Central memory CD8-positive, alpha-beta T cell (primary cell): Measurements from ENCODE around the gene CD247.
A peak's percentile ranks its signal among the peaks of the same experiment; 100 is the strongest.

ENCODE experiments used
- ATAC-seq: fragments of 150-1000 bp; cut with Tn5 transposase; replicated peaks from 2 replicates; pipeline ENCODE4 v1.10.0; 2022; ENCODE audit warnings: mild to moderate bottlenecking, moderate FRiP score, moderate number of reproducible peaks; ENCODE audit not compliant: poor library complexity, severe bottlenecking; ENCODE audit errors: extremely low read depth
- DNase-seq, 2 donors: peaks; one replicate each; pipeline ENCODE4 v3.0.0; 2021; ENCODE audit warnings: low spot score in 2 of 2
- H3K27ac Mint-ChIP-seq: one replicate; pipeline ENCODE4 v1.8.0; 2022; ENCODE audit warnings: low read depth, mild to moderate bottlenecking, moderate library complexity, mixed read lengths
- H3K27me3 Mint-ChIP-seq: one replicate; pipeline ENCODE4 v1.8.0; 2022; ENCODE audit warnings: mixed read lengths
- H3K36me3 Mint-ChIP-seq: one replicate; pipeline ENCODE4 v1.8.0; 2022; ENCODE audit warnings: mild to moderate bottlenecking, moderate library complexity, mixed read lengths; ENCODE audit not compliant: insufficient read depth
- H3K4me1 Mint-ChIP-seq: one replicate; pipeline ENCODE4 v1.8.0; 2022; ENCODE audit warnings: mixed read lengths
- H3K4me3 Mint-ChIP-seq: one replicate; pipeline ENCODE4 v1.8.0; 2022; ENCODE audit warnings: mild to moderate bottlenecking, moderate library complexity, mixed read lengths
- H3K9me3 Mint-ChIP-seq: one replicate; pipeline ENCODE4 v1.8.0; 2022; ENCODE audit warnings: mixed read lengths

CD247 gene

GRCh38 chr1:167515461-167515860 is 2.9 kb downstream of the CD247 start:
- DNase-seq: no peak
- peaks cover 52% of the 10 kb centered on the region for H3K36me3 Mint-ChIP-seq
- ATAC-seq: no peak
- H3K4me3 Mint-ChIP-seq: peak overlapping the region; percentile 99
- H3K27ac Mint-ChIP-seq: peak overlapping the region; percentile 98
- no peaks in the 10 kb centered on the region for H3K27me3 Mint-ChIP-seq
- peaks cover 62% of the 10 kb centered on the region for H3K4me1 Mint-ChIP-seq
- no peaks in the 10 kb centered on the region for H3K9me3 Mint-ChIP-seq

- H3K36me3 Mint-ChIP-seq: peaks cover 62% of the 10 kb centered on the region
- no peaks in the 10 kb centered on the region for H3K27me3 Mint-ChIP-seq
- ATAC-seq (no peak), DNase-seq (no peak)
- peak overlapping the region; percentile 41 for H3K27ac Mint-ChIP-seq
- H3K4me3 Mint-ChIP-seq: peak overlapping the region; percentile 76
- peaks cover 74% of the 10 kb centered on the region for H3K4me1 Mint-ChIP-seq
- H3K9me3 Mint-ChIP-seq: no peaks in the 10 kb centered on the region
These were observed 4.0 kb downstream of the CD247 start for GRCh38 chr1:167514288-167514687.

- no peaks in the 10 kb centered on the region for H3K9me3 Mint-ChIP-seq
- peaks cover 78% of the 10 kb centered on the region for H3K4me1 Mint-ChIP-seq
- peak overlapping the region; percentile 58 for H3K4me3 Mint-ChIP-seq
- no peaks in the 10 kb centered on the region for H3K27me3 Mint-ChIP-seq
- peaks cover 61% of the 10 kb centered on the region for H3K36me3 Mint-ChIP-seq
- ATAC-seq: no peak
- no peak overlapping the region for H3K27ac Mint-ChIP-seq
- no peak for DNase-seq
These were observed 6.2 kb downstream of the CD247 start for GRCh38 chr1:167512046-167512654.

GRCh38 chr1:167511374-167511986 is 6.8 kb downstream of the CD247 start:
- Mint-ChIP-seq H3K4me1 (peaks cover 77% of the 10 kb centered on the region), H3K27ac (no peak overlapping the region), H3K27me3 (no peaks in the 10 kb centered on the region), H3K36me3 (peaks cover 60% of the 10 kb centered on the region), H3K9me3 (no peaks in the 10 kb centered on the region), H3K4me3 (peak overlapping the region; percentile 58)
- DNase-seq (no peak), ATAC-seq (no peak)

GRCh38 chr1:167510881-167511280 is 7.4 kb downstream of the CD247 start:
- no peak for ATAC-seq
- peaks cover 59% of the 10 kb centered on the region for H3K36me3 Mint-ChIP-seq
- no peak for DNase-seq
- H3K4me3 Mint-ChIP-seq: peak overlapping the region; percentile 27
- peak overlapping the region; percentile 9 for H3K27ac Mint-ChIP-seq
- no peaks in the 10 kb centered on the region for H3K9me3 Mint-ChIP-seq
- H3K27me3 Mint-ChIP-seq: no peaks in the 10 kb centered on the region
- H3K4me1 Mint-ChIP-seq: peaks cover 76% of the 10 kb centered on the region

- Mint-ChIP-seq H3K27ac (peak overlapping the region; percentile 9), H3K4me3 (peak overlapping the region; percentile 27), H3K4me1 (peaks cover 77% of the 10 kb centered on the region), H3K36me3 (peaks cover 57% of the 10 kb centered on the region), H3K9me3 (no peaks in the 10 kb centered on the region), H3K27me3 (no peaks in the 10 kb centered on the region)
- no peak for ATAC-seq
- DNase-seq: no peak
These were observed 8.1 kb downstream of the CD247 start for GRCh38 chr1:167510244-167510643.

- H3K36me3 Mint-ChIP-seq: peaks cover 59% of the 10 kb centered on the region
- no peaks in the 10 kb centered on the region for H3K9me3 Mint-ChIP-seq
- ATAC-seq (no peak), DNase-seq (no peak)
- peak overlapping the region; percentile 27 for H3K4me3 Mint-ChIP-seq
- peak overlapping the region; percentile 9 for H3K27ac Mint-ChIP-seq
- peaks cover 84% of the 10 kb centered on the region for H3K4me1 Mint-ChIP-seq
- no peaks in the 10 kb centered on the region for H3K27me3 Mint-ChIP-seq
These were observed 8.7 kb downstream of the CD247 start for GRCh38 chr1:167509587-167509986.

- no peak for ATAC-seq
- Mint-ChIP-seq H3K9me3 (no peaks in the 10 kb centered on the region), H3K4me1 (peaks cover 91% of the 10 kb centered on the region), H3K27me3 (no peaks in the 10 kb centered on the region), H3K4me3 (no peak overlapping the region), H3K27ac (no peak overlapping the region), H3K36me3 (peaks cover 72% of the 10 kb centered on the region)
- no peak for DNase-seq
These were observed 10.6 kb downstream of the CD247 start for GRCh38 chr1:167507719-167508118.

- Mint-ChIP-seq H3K27me3 (no peaks in the 10 kb centered on the region), H3K9me3 (no peaks in the 10 kb centered on the region), H3K4me3 (peak overlapping the region; percentile 42), H3K27ac (peak overlapping the region; percentile 82), H3K4me1 (peaks cover 92% of the 10 kb centered on the region), H3K36me3 (peaks cover 69% of the 10 kb centered on the region)
- DNase-seq (no peak), ATAC-seq (no peak)
These were observed 13.9 kb downstream of the CD247 start for GRCh38 chr1:167504467-167504827.

GRCh38 chr1:167503626-167504466 is 14.5 kb downstream of the CD247 start:
- peak overlapping the region; percentile 42 for H3K4me3 Mint-ChIP-seq

GRCh38 chr1:167502719-167503462 is 15.4 kb downstream of the CD247 start:
- no peak for ATAC-seq
- Mint-ChIP-seq H3K4me1 (peaks cover 91% of the 10 kb centered on the region), H3K27me3 (no peaks in the 10 kb centered on the region), H3K36me3 (peaks cover 69% of the 10 kb centered on the region), H3K9me3 (no peaks in the 10 kb centered on the region), H3K27ac (no peak overlapping the region), H3K4me3 (peak overlapping the region; percentile 58)
- no peak for DNase-seq

More at GRCh38 chr1:167503626-167504466, 14.5 kb downstream of the CD247 start:
- peaks cover 94% of the 10 kb centered on the region for H3K4me1 Mint-ChIP-seq
- no peaks in the 10 kb centered on the region for H3K9me3 Mint-ChIP-seq
- DNase-seq (no peak), ATAC-seq (no peak)
- H3K27me3 Mint-ChIP-seq: no peaks in the 10 kb centered on the region
- H3K36me3 Mint-ChIP-seq: peaks cover 66% of the 10 kb centered on the region
- peak overlapping the region; percentile 82 for H3K27ac Mint-ChIP-seq

- peaks cover 92% of the 10 kb centered on the region for H3K4me1 Mint-ChIP-seq
These were observed 16.2 kb downstream of the CD247 start for GRCh38 chr1:167502192-167502551.

More at GRCh38 chr1:167502192-167502551, 16.2 kb downstream of the CD247 start:
- Mint-ChIP-seq H3K27ac (peak overlapping the region; percentile 87), H3K9me3 (no peaks in the 10 kb centered on the region), H3K27me3 (no peaks in the 10 kb centered on the region), H3K4me3 (peak overlapping the region; percentile 58), H3K36me3 (peaks cover 66% of the 10 kb centered on the region)
- no peak for ATAC-seq
- no peak for DNase-seq
